Osteocyte (in vitro differentiated cells): ENCODE data around the gene MGLL. TPM values are rescaled to one million over a fixed set of nuclear protein-coding genes. Genes with fewer than 3 reads are reported as not detected.
A peak's percentile ranks its signal among the peaks of the same experiment; 100 is the strongest.

Experiments used
- DNase-seq: peaks from one replicate; pipeline ENCODE4 v3.0.0; 2021; ENCODE audit warnings: mixed read lengths; ENCODE audit not compliant: unreplicated experiment; ENCODE audit errors: extremely low spot score
- H3K27ac Mint-ChIP-seq: one replicate; pipeline ENCODE4 v1.8.0; 2021; ENCODE audit warnings: mild to moderate bottlenecking, mixed read lengths; ENCODE audit not compliant: unreplicated experiment
- H3K27me3 Mint-ChIP-seq: one replicate; pipeline ENCODE4 v1.8.0; 2021; ENCODE audit warnings: mixed read lengths; ENCODE audit not compliant: unreplicated experiment
- H3K36me3 Mint-ChIP-seq: one replicate; pipeline ENCODE4 v1.8.0; 2021; ENCODE audit warnings: mixed read lengths; ENCODE audit not compliant: unreplicated experiment
- H3K4me1 Mint-ChIP-seq: one replicate; pipeline ENCODE4 v1.8.0; 2021; ENCODE audit warnings: mixed read lengths; ENCODE audit not compliant: unreplicated experiment
- H3K4me3 Mint-ChIP-seq: one replicate; pipeline ENCODE4 v1.8.0; 2021; ENCODE audit warnings: mild to moderate bottlenecking, moderate library complexity, mixed read lengths; ENCODE audit not compliant: unreplicated experiment
- H3K9me3 Mint-ChIP-seq: one replicate; pipeline ENCODE4 v1.8.0; 2021; ENCODE audit warnings: mixed read lengths; ENCODE audit not compliant: unreplicated experiment
- total RNA-seq: library from RNA; stranded (reverse); gene quantifications from 2 replicates; pipeline ENCODE4 v1.2.1, GENCODE V29; 2021
- TF ChIP-seq, protein P1 (sequence below): fragments of 200-600 bp; sonication (generic); IDR thresholded peaks from 2 replicates; pipeline ENCODE4 v1.5.0; 2021; ENCODE audit warnings: antibody characterized with exemption, mild to moderate bottlenecking, moderate library complexity

The MGLL gene
- total RNA-seq, 1 donor from 2014 or later: 112 TPM

DNA sequence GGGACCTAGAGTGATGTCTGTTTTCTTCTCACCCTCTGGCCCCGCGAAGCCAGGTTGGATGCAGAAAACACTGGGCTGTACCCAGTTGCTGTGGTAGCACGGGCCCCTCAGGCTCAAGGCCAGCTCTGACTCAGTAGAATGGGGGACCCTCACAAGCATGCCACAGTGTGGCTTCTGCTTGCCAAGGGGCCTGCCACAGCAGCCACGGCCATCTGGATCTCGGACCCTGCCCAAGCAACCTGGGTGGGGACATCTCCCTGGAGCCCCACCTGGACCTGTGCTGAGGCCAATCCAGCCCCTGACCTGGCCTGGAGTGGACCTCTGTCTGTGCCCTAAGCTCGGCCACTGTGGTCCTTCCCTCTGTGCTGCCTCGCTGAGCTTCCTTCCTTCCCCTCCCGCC is 59.0 kb downstream of the MGLL start:
- Mint-ChIP-seq H3K4me3 (no peak overlapping the region), H3K36me3 (peaks cover 21% of the 10 kb centered on the region), H3K27ac (peak overlapping the region; percentile 74), H3K27me3 (no peaks in the 10 kb centered on the region), H3K4me1 (peaks cover 67% of the 10 kb centered on the region), H3K9me3 (peaks cover 7% of the 10 kb centered on the region)
- TF ChIP-seq, protein P1, sequence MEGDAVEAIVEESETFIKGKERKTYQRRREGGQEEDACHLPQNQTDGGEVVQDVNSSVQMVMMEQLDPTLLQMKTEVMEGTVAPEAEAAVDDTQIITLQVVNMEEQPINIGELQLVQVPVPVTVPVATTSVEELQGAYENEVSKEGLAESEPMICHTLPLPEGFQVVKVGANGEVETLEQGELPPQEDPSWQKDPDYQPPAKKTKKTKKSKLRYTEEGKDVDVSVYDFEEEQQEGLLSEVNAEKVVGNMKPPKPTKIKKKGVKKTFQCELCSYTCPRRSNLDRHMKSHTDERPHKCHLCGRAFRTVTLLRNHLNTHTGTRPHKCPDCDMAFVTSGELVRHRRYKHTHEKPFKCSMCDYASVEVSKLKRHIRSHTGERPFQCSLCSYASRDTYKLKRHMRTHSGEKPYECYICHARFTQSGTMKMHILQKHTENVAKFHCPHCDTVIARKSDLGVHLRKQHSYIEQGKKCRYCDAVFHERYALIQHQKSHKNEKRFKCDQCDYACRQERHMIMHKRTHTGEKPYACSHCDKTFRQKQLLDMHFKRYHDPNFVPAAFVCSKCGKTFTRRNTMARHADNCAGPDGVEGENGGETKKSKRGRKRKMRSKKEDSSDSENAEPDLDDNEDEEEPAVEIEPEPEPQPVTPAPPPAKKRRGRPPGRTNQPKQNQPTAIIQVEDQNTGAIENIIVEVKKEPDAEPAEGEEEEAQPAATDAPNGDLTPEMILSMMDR: no peak
- no peak for DNase-seq

GRCh38 chr3:127762787-127763105 is 59.6 kb downstream of the MGLL start:
- Mint-ChIP-seq H3K4me3 (no peak overlapping the region), H3K4me1 (peaks cover 62% of the 10 kb centered on the region), H3K27me3 (no peaks in the 10 kb centered on the region), H3K27ac (peak overlapping the region; percentile 81), H3K9me3 (peaks cover 1% of the 10 kb centered on the region), H3K36me3 (peaks cover 15% of the 10 kb centered on the region)
- no peak for DNase-seq
- TF ChIP-seq, protein P1: no peak

GRCh38 chr3:127762077-127762786 is 60.1 kb downstream of the MGLL start:
- Mint-ChIP-seq H3K27me3 (no peaks in the 10 kb centered on the region), H3K9me3 (no peaks in the 10 kb centered on the region), H3K36me3 (peaks cover 14% of the 10 kb centered on the region), H3K4me3 (no peak overlapping the region), H3K27ac (peak overlapping the region; percentile 81), H3K4me1 (peaks cover 60% of the 10 kb centered on the region)
- no peak for DNase-seq
- TF ChIP-seq, protein P1: no peak

GRCh38 chr3:127761441-127761801 is 60.9 kb downstream of the MGLL start:
- no peak for DNase-seq
- Mint-ChIP-seq H3K27me3 (no peaks in the 10 kb centered on the region), H3K4me3 (no peak overlapping the region), H3K27ac (no peak overlapping the region), H3K36me3 (peaks cover 14% of the 10 kb centered on the region), H3K4me1 (peaks cover 55% of the 10 kb centered on the region), H3K9me3 (no peaks in the 10 kb centered on the region)
- TF ChIP-seq, protein P1: no peak

- DNase-seq: no peak
- Mint-ChIP-seq H3K9me3 (no peaks in the 10 kb centered on the region), H3K27ac (no peak overlapping the region), H3K27me3 (no peaks in the 10 kb centered on the region), H3K4me1 (peaks cover 50% of the 10 kb centered on the region), H3K36me3 (peaks cover 14% of the 10 kb centered on the region), H3K4me3 (no peak overlapping the region)
- TF ChIP-seq, protein P1: no peak
Measured at GRCh38 chr3:127760791-127761440, 61.4 kb downstream of the MGLL start.
